Measurements from ENCODE around the gene FEN1. TPM values are rescaled to one million over a fixed set of nuclear protein-coding genes. Genes with fewer than 3 reads are reported as not detected.

The FEN1 gene
- total and polyA plus RNA-seq, 2 of the 8 experiments (the other 6 are each of a cell fraction or from before 2014, with no cell fraction given), result 52.6 to 86.1 TPM

DNA sequence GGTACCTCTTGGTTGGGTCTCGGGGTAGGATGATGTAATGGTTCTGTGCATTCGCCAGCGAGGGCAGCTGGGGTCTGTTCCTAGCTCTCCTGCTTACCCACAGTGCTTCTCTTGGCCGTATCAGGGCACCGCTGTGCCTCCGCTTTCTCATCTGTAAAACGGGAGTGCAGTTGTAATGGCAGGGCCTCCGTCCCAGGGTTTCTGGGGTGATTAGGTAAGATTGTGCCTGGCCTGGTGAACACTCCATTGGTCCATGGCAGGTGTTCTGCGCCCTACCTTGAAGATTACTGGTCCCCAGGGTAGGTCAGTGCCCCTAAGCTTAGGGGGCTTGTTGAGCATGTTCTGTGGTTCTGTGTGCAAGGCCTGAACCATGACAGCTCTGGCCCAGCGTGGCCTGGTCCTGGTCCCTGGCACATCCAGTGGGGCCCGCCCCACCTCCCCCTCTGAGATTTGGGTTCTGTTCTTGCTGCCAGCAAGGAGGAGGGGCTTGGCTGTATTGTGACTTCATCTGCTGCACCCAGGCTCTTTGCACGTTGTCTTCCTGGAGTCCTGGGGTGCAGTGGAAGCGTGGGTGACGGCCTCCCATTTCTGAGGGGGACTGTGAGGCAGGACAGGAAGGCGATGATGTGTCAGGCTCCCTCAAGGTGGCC lies 35.4 kb upstream of the FEN1 start:
- no peak for FAIRE-seq
- no peak overlapping the region for H3K4me3 ChIP-seq (ENCODE audit: extremely low read depth in 1 of 4, insufficient read depth in 2 of 4, low read depth in 3 of 4, low read length in 4 of 4)
- no peak overlapping the region for H4K5ac ChIP-seq (ENCODE audit: insufficient read length, low read depth, low read length)
- peaks cover 4 to 16% (median 11%) of the 10 kb centered on the region in 4 experiments; a peak in 6 of 7 replicates for H3K27me3 ChIP-seq (replicated peaks in 1 of 4; ENCODE audit: control insufficient read depth in 3 of 4, extremely low read depth in 1 of 4, insufficient read depth in 3 of 4, low read length in 3 of 4)
- DNase-seq (ENCODE audit: low read depth in 1 of 2, low spot score in 2 of 2), result no peak
- no peaks in the 10 kb centered on the region for H3K36me3 ChIP-seq (ENCODE audit: control insufficient read depth in 2 of 4, insufficient read depth in 4 of 4, low read length in 3 of 4)
- H4K8ac ChIP-seq (ENCODE audit: extremely low read depth, insufficient read depth, low read length), result no peak overlapping the region
- peak overlapping the region; percentile 32 for H3K4ac ChIP-seq (replicated peaks; ENCODE audit: insufficient read length, low read depth, low read length)
- H3K9ac ChIP-seq (replicated peaks in 1 of 4; ENCODE audit: extremely low read depth in 1 of 4, low read depth in 3 of 4, low read length in 3 of 4), result no peak overlapping the region
- peak overlapping the region; percentile 75; the same call in 1 of the 2 replicates for H2BK5ac ChIP-seq (ENCODE audit: low read depth, low read length)
- WGBS, 2 experiments (ENCODE audit: extremely low coverage in 1 of 2, insufficient coverage in 1 of 2, insufficient read length in 1 of 2, insufficient replicate concordance in 2 of 2, low coverage in 1 of 2, low lambda C conversion rate in 2 of 2, missing lambda C conversion rate in 1 of 2), result 90% methylated on average over 15 of the region's 15 CpGs; no CpG with 5 or more reads in 1 of the 2 experiments
- H2AK5ac ChIP-seq (ENCODE audit: low read depth, low read length), result peak overlapping the region; percentile 83; the same call in 1 of the 2 replicates
- H3K9me3 ChIP-seq (ENCODE audit: insufficient read depth in 2 of 2, low read depth in 1 of 2, low read length in 1 of 2), result no peaks in the 10 kb centered on the region
- H2BK15ac ChIP-seq (ENCODE audit: low read length), result peak overlapping the region; percentile 95; the same call in 1 of the 2 replicates
- H3K27ac ChIP-seq (ENCODE audit: low read depth, low read length), result no peak overlapping the region
- TF ChIP-seq RAD21 (IDR thresholded peaks at IDR 0.05 in 1 of 2, conservative IDR thresholded peaks at IDR 0.05 in 1 of 2; ENCODE audit: low read depth in 2 of 2, low read length in 2 of 2) (no peak), EP300 (IDR thresholded peaks at IDR 0.05; ENCODE audit: borderline replicate concordance in 1 of 2, low read depth in 2 of 2, low read length in 2 of 2) (no peak), KDM1A (IDR thresholded peaks at IDR 0.05; ENCODE audit: borderline replicate concordance, low read length) (no peak)
- ChIA-PET CTCF (ENCODE audit: partially characterized antibody) (interaction anchor here (1.0 to 6.0 kb wide), 9 partner anchors 9 to 190 kb away, joined by 3 to 48 read pairs (median 4); no protein-coding TSS in a partner anchor), POLR2A (ENCODE audit: partially characterized antibody) (interaction anchor here (1.7 to 3.5 kb wide), 2 partner anchors 33 to 36 kb away, joined by 4 to 13 read pairs; partner anchors contain the start of genes FEN1 and TMEM258)
- no peak overlapping the region for H3K56ac ChIP-seq (replicated peaks; ENCODE audit: insufficient read length, low read depth, low read length)
- H2BK12ac ChIP-seq (ENCODE audit: low read depth, low read length), result peak overlapping the region; percentile 81; the same call in 1 of the 2 replicates
- H3K23me2 ChIP-seq (ENCODE audit: low read depth, low read length), result no peaks in the 10 kb centered on the region
- H3K79me1 ChIP-seq (ENCODE audit: low read depth, low read length), result no peaks in the 10 kb centered on the region
- H4K91ac ChIP-seq (replicated peaks; ENCODE audit: insufficient read length, low read length), result peak overlapping the region; percentile 66
- H3K14ac ChIP-seq (ENCODE audit: insufficient read length), result no peak overlapping the region
- peaks cover 0 to 22% (median 11%) of the 10 kb centered on the region in 4 experiments; a peak in 6 of 7 replicates for H3K4me1 ChIP-seq (replicated peaks in 1 of 4; ENCODE audit: control insufficient read depth in 3 of 4, insufficient read depth in 4 of 4, low read length in 3 of 4)
- H2AFZ ChIP-seq (ENCODE audit: low read length), result no peak overlapping the region
- H2BK20ac ChIP-seq (ENCODE audit: low read length), result peak overlapping the region; percentile 34; the same call in 1 of the 2 replicates
- H2BK120ac ChIP-seq (replicated peaks; ENCODE audit: low read depth, low read length), result no peak overlapping the region
- peak overlapping the region; percentile 75; the same call in 1 of the 2 replicates for H3K18ac ChIP-seq (ENCODE audit: extremely low read depth, low read length)
- H3K79me2 ChIP-seq (ENCODE audit: control insufficient read depth in 1 of 2, insufficient read depth in 2 of 2, low read length in 2 of 2), result no peaks in the 10 kb centered on the region
- peaks cover 0 to 1% of the 10 kb centered on the region in 2 experiments for H4K20me1 ChIP-seq (replicated peaks in 1 of 2; ENCODE audit: control insufficient read depth in 1 of 2, insufficient read depth in 2 of 2, low read length in 2 of 2)
- H3K4me2 ChIP-seq (ENCODE audit: insufficient read depth in 1 of 2, low read depth in 2 of 2, low read length in 2 of 2), result no peak overlapping the region; a peak in 1 of 4 replicates
- no peak overlapping the region for H3K23ac ChIP-seq (ENCODE audit: insufficient read length)
